GM21381 (cell line): ENCODE data around the gene ODC1.

Experiments used
- ATAC-seq: cut with Tn5 transposase; IDR thresholded peaks from one replicate; pipeline ENCODE4 v1.9.1; 2021; ENCODE audit warnings: mild to moderate bottlenecking, moderate library complexity; ENCODE audit not compliant: unreplicated experiment

Gene ODC1

GRCh38 chr2:10419553-10420257 is 28.4 kb downstream of the ODC1 start:
- no peak for ATAC-seq

DNA sequence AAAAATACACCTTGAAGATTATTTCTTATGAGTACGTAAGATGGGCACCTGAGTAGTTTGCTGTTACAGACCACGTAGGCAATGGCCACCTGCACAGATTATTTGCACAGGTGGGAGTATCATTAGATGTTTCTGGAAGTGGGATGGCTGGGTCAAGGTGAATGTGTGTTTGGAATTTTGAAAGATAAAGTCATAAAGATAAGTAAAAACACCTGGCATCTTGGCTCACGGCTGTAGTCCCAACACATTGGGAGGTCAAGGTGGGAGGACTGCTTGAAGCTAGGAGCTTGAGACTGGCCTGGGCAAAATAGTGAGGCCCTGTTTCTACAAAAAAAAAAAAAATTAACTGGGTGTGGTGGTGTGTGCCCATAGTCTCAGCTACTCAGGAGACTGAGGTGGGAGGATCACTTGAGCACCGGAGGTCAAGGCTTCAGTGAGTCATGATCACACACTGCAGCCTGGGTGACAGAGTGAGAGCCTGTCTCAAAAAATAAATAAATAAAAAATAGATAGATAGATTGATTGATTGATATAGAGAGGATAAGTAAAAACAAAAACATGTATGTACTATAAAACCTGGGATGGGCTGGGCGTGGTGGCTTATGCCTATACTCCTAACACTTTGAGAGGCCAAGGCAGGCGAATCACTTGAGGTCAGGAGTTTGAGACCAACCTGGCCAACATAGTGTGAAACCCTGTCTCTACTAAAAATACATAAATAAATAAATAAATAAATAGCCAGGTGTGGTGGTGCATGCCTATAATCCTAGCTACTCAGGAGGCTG is 30.4 kb downstream of the ODC1 start:
- ATAC-seq = no peak

- ATAC-seq = no peak
Measured at GRCh38 chr2:10415640-10416039, 32.5 kb downstream of the ODC1 start.

GRCh38 chr2:10415048-10415447 is 33.1 kb downstream of the ODC1 start:
- no peak for ATAC-seq

- ATAC-seq = no peak
Measured at GRCh38 chr2:10414591-10414990, 33.5 kb downstream of the ODC1 start.

DNA sequence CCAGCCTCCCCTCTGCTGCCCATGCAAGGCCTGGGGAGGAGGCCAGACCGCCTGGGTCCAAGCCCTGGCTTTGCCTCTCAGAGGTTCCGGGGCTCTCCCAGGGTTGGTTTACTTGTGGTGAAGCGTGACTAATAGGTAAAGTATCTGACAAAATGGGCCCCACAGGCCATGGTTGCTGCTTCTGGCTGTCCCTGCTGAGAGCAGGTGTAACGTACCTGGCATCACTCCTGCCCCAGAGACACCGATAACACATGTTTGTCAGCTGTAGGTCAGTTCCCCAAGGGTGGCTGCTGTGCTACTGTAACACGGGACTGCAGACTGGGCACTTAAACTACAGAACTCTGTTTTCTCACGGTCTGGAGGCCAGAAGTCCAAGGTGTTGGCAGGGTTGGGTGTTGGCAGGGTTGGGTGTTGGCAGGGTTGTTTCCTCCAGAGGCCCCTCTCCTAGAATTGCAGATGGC is 34.1 kb downstream of the ODC1 start:
- no peak for ATAC-seq

- ATAC-seq = no peak
Measured at GRCh38 chr2:10413503-10413902, 34.6 kb downstream of the ODC1 start.

GRCh38 chr2:10412380-10412779 is 35.7 kb downstream of the ODC1 start:
- peak; percentile 25 for ATAC-seq

- no peak for ATAC-seq
Measured at GRCh38 chr2:10411557-10411956, 36.6 kb downstream of the ODC1 start.

DNA sequence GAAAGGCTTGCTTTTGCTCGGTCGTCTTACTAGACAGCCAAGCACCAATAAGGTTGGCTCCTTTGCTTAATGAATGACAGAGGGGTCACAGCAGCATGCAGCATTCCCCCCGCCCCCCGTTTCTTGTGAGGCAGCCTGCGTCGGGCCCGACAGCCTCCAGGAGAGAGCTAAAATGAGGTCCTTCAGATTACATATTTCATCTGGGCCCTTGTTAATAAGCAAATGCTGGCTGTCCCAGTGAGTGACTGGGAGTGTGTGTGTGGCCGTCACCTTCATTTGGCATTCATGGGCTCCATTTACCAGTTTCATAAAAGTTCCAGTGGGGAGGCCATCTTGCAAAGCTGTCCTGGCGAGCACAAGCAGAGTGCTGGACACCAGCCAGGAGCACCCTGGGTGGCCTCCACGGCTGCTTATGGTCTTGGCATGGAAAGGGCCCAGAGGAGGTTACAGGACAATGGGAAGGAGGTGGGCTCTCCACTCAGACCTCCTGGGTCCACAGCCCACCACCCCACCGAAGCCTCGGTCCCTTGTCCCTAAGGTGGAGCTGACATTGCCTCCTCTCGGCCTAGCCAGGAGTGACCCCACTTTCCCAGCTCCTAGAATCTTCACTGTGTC is 37.2 kb downstream of the ODC1 start:
- ATAC-seq = no peak

DNA sequence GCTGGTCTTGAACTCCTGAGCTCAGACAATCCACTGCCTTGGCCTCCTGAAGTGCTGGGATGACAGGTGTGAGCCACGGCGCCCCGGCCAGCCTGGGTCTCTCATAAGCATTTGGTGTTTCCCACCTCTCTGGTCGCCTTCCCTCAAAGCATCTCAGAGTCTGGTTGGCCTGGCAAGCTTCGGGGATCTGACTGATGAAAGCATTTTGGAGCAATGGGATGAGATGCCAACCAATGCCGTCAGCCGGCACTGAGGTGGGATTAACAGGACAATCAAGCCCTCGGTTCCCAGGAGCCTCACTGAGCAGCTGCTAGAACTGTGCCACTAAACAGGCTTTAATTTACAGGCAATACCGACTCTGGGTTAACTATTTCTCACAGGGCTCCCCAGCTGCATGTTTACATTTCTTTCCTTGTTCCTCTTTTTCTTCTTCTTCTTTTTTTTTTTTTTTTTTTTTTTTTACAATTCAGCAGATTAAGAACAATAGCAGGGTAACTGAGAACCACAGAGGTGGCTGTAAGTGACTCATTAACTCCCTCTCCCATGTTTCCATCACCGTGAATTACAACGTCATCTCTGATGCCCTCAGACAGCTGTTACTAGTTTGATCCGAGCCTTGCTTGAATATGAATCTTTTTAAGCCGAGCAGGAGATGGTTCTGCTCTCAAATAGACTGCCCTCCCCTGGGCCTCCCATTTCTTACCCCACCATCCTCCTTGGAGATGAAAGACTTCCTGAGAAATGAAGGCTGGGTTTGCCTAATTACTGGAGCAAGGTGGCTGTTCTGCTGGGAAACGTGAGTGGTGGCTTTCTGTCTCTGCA is 37.9 kb downstream of the ODC1 start:
- peak; percentile 53 for ATAC-seq

DNA sequence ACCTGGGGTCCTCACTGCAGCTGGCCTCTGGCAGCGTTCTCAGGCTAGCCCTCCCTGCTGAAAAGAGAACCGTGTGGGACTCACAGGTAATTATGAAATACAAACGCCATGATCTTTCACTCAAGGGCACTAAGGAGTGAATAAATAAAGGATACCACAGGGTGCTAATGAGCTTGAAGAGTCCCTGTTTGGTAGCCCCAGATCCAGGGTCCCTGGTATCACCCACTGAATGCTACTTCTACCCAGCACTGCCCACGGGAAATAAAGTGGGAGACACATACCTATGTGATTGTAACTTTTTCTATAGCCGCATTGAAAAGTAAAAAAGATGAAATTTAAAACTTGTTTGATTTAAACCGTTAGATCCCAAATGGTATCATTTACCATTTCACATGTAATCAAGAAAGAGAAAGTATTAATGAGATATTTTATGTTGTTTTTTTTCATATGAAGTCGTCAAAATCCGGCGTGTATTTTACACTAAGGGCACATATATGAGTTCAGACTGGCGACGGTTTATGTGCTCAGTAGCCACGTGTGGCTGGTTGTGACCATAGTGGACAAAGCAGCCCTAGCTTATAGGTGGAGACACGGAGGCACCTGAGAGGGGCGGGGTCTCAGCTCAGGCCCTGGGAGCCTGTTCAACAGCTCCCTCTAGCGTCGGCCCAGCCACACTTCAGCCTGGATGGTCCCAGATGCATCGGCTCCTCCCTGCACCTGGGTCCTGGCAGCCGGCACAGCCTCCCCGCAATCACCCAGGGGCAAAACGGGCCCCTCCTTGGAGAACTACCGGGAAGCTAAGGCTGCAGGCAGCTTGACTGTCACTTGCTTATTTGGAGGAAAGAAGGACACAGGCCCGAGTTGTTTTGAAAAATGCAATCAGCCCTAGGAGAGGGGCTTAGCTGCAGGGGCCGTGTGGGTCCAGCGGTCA is 39.2 kb downstream of the ODC1 start:
- ATAC-seq = peak; percentile 51

DNA sequence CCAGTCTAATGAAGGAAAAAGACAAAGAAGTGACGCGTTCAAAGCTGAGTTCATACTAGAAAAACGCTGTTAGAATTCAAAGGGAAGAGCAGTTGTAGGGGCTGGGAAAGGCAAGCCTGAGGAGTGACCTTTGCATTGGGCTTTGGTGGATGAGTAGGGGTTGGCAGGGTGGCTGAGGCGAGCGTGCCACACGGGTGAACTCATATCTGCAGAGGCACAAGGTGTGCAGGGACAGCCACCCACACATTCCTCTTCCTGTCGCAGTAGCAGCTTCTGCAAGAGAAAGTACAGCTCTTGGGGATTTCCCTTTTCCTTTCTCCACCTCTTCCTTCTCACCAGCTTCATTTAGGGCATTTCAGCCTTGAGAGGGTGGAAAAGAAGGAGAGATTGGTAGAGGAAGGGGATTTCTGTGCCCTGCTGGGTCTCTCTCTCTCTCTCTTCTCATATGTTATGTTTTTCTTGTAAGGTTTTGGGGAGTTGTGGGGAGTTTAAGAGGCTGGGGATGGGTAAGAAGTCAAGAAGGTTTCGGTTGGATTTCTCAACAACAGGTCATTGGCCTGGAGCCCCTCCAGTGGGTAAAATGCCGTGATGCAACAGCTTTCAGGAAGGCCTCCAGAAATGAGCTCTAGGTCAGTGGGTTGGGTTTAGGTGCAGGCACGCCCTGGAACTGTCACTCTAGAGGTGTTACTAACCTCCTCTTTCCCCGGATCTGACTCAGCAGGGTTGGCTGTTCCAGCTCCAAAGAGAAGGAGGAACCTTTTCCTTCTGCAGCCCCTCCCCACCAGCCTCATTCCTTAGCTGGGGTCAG is 40.1 kb downstream of the ODC1 start:
- peak; percentile 39 for ATAC-seq

DNA sequence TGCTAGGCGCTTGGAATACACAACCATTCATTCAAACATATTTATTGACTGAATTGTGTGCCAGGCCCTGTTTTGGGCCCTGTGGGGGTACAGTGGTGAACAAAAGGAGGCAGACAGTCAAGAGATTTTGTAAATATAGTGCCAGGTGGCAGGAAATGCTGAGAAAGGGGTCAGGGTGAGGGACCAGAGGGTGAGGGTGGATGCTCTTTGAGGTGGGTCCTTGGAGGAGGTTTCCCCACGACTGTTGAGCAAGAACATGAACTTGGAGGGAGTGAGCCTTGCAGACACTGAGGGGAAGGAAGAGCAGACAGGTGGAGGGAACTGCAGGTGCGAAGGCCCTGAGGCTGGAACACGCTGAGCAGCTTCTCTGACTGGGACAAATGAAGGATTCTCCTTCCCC is 40.7 kb downstream of the ODC1 start:
- no peak for ATAC-seq

DNA sequence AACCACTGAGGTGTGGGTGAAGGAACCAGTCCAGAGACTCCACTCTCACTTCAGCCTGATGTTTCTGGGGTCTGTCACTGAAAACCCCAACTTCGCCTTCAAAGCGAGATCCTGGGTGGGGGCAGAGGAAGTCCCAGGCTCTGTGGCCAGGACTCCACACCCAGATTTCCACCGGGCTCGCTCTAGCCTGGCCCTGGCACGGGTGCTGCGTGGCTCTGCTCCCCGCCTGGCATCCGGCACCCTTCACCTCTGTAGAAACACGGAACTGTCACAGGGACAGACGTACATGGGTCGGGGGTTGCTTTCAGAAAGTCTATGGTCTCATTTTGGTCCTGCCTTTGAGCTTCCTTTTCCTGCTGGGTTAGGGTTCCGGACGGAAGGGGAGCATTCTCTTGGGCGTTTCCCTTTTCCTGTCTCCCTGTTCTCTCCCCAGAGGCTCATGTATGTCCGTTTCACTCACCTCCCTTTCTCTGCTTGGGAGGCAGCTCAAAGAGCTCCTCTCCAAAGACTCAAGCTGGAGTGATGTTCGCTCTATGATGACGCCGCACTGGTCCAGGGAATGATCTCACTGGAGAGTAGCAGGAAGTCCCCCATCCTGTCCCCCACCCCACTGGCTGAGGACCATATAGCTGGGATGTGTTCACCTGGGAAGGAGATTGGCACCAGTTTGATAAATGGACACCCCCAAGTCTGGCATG is 41.5 kb downstream of the ODC1 start:
- no peak for ATAC-seq

- ATAC-seq = no peak
Measured at GRCh38 chr2:10406016-10406415, 42.1 kb downstream of the ODC1 start.

DNA sequence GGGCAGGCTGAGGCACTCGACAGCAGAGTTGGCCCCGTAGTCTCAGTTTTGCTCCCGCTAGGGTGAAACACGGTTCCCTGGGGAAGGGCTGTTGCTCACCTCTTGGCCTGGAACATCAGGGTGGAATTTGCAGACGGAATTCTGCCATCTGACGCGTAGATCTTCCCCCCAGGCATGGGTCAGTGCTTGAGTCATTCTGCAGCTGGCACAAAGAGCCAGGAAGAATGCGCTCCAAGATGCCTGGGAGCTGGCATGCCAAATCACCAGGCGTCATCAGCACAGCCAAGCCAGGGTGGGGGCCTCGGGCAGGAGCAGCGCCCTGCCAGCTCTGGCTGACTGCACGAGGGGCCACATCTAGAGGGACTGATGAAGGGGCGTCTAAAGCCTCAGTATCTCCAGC is 42.7 kb downstream of the ODC1 start:
- ATAC-seq = no peak

GRCh38 chr2:10404324-10405143 is 43.6 kb downstream of the ODC1 start:
- ATAC-seq = no peak
